Astrocyte (in vitro differentiated cells and primary cell): ENCODE data around the gene ANKH. TPM values are rescaled to one million over a fixed set of nuclear protein-coding genes. Genes with fewer than 3 reads are reported as not detected.

ENCODE experiments used
- DNase-seq: peaks from one replicate; pipeline ENCODE4 v3.0.0-alpha.2; 2010; ENCODE audit warnings: low read depth
- FAIRE-seq: peaks from 2 replicates; lab custom pipeline; 2011; peaks lifted over from hg19 to GRCh38; lab: Jason Lieb, UNC
- H2AFZ ChIP-seq: 2 replicates; pipeline ENCODE4 v1.6.0; 2012; ENCODE audit warnings: low read depth, low read length, inconsistent platforms
- H3K27ac ChIP-seq: 2 replicates; pipeline ENCODE4 v1.5.1; 2011; ENCODE audit warnings: low read depth, low read length, inconsistent platforms
- H3K27me3 ChIP-seq: 2 replicates; pipeline ENCODE4 v1.6.0; 2011; ENCODE audit warnings: low read length, inconsistent platforms; ENCODE audit not compliant: insufficient read depth
- H3K36me3 ChIP-seq: 2 replicates; pipeline ENCODE4 v1.5.1; 2011; ENCODE audit warnings: low read length, inconsistent platforms; ENCODE audit not compliant: insufficient read depth
- H3K4me1 ChIP-seq: 2 replicates; pipeline ENCODE4 v1.5.1; 2011; ENCODE audit warnings: low read length, inconsistent platforms; ENCODE audit not compliant: insufficient read depth
- H3K4me2 ChIP-seq: 2 replicates; pipeline ENCODE4 v1.6.0; 2012; ENCODE audit warnings: low read length, inconsistent platforms
- H3K4me3 ChIP-seq: 2 replicates; pipeline ENCODE4 v1.5.1; 2011; ENCODE audit warnings: low read depth, mild to moderate bottlenecking, low read length, inconsistent platforms; ENCODE audit not compliant: insufficient read depth
- H3K79me2 ChIP-seq: 2 replicates; pipeline ENCODE4 v1.6.0; 2012; ENCODE audit warnings: mild to moderate bottlenecking, low read length, inconsistent platforms; ENCODE audit not compliant: insufficient read depth
- H3K9ac ChIP-seq: 2 replicates; pipeline ENCODE4 v1.6.0; 2012; ENCODE audit warnings: mild to moderate bottlenecking, low read length, inconsistent platforms
- H3K9me3 ChIP-seq: 2 replicates; pipeline ENCODE4 v1.5.1; 2012; ENCODE audit warnings: low read depth, mild to moderate bottlenecking, low read length, inconsistent platforms; ENCODE audit not compliant: insufficient read depth
- H4K20me1 ChIP-seq: 2 replicates; pipeline ENCODE4 v1.6.0; 2012; ENCODE audit warnings: low read length, inconsistent platforms; ENCODE audit not compliant: insufficient read depth
- H3K27ac Mint-ChIP-seq: one replicate; pipeline ENCODE4 v1.8.0; 2021; ENCODE audit warnings: mild to moderate bottlenecking, mixed read lengths; ENCODE audit not compliant: unreplicated experiment
- H3K27me3 Mint-ChIP-seq: one replicate; pipeline ENCODE4 v1.8.0; 2021; ENCODE audit warnings: low read depth, mixed read lengths; ENCODE audit not compliant: unreplicated experiment
- H3K36me3 Mint-ChIP-seq: one replicate; pipeline ENCODE4 v1.8.0; 2021; ENCODE audit warnings: low read depth, mixed read lengths; ENCODE audit not compliant: unreplicated experiment
- H3K4me1 Mint-ChIP-seq: one replicate; pipeline ENCODE4 v1.8.0; 2021; ENCODE audit warnings: low read depth, mixed read lengths; ENCODE audit not compliant: unreplicated experiment
- H3K4me3 Mint-ChIP-seq: one replicate; pipeline ENCODE4 v1.8.0; 2021; ENCODE audit warnings: mild to moderate bottlenecking, moderate library complexity, mixed read lengths; ENCODE audit not compliant: unreplicated experiment
- H3K9me3 Mint-ChIP-seq: one replicate; pipeline ENCODE4 v1.8.0; 2021; ENCODE audit warnings: mild to moderate bottlenecking, mixed read lengths; ENCODE audit not compliant: unreplicated experiment
- CTCF ChIP-seq: IDR thresholded peaks from 2 replicates; pipeline ENCODE4 v1.5.1; 2011; ENCODE audit warnings: low read depth, mild to moderate bottlenecking, inconsistent platforms, low read length, moderate library complexity; ENCODE audit not compliant: insufficient read depth
- EZH2 ChIP-seq: IDR thresholded peaks from 2 replicates; pipeline ENCODE4 v1.6.1; 2012; ENCODE audit warnings: mild to moderate bottlenecking, low read length, inconsistent platforms; ENCODE audit not compliant: insufficient read depth
- total RNA-seq: library from RNA; stranded (reverse); gene quantifications from 2 replicates; pipeline ENCODE4 v1.2.1, GENCODE V29; 2021

The ANKH gene
- total RNA-seq, 1 donor from 2014 or later: 15.8 TPM

- H3K27me3 ChIP-seq: no peaks in the 10 kb centered on the region
- no peaks in the 10 kb centered on the region for H4K20me1 ChIP-seq
- no peak overlapping the region for H3K9ac ChIP-seq
- no peaks in the 10 kb centered on the region for H3K9me3 ChIP-seq
- peak overlapping the region; percentile 39 for H3K4me2 ChIP-seq
- H3K27ac Mint-ChIP-seq: no peak overlapping the region
- peaks cover 15% of the 10 kb centered on the region for H3K4me1 Mint-ChIP-seq
- no peak overlapping the region for H3K4me3 ChIP-seq
- peaks cover 4% of the 10 kb centered on the region for H3K27me3 Mint-ChIP-seq
- peaks cover 2% of the 10 kb centered on the region for H3K9me3 Mint-ChIP-seq
- H3K79me2 ChIP-seq: no peaks in the 10 kb centered on the region
- DNase-seq (no peak), FAIRE-seq (no peak)
- H3K36me3 ChIP-seq: no peaks in the 10 kb centered on the region
- TF ChIP-seq EZH2 (no peak), CTCF (no peak)
- peaks cover 3% of the 10 kb centered on the region for H3K36me3 Mint-ChIP-seq
- H3K4me1 ChIP-seq: peaks cover 14% of the 10 kb centered on the region
- H3K27ac ChIP-seq: no peak overlapping the region
- no peak overlapping the region for H3K4me3 Mint-ChIP-seq
- H2AFZ ChIP-seq: no peak overlapping the region
Measured at GRCh38 chr5:14816374-14816998, 55.1 kb downstream of the ANKH start.

- DNase-seq (no peak), FAIRE-seq (no peak)
- no peak overlapping the region for H3K9ac ChIP-seq
- H3K27ac ChIP-seq: no peak overlapping the region
- peaks cover 26% of the 10 kb centered on the region for H3K4me1 Mint-ChIP-seq
- no peaks in the 10 kb centered on the region for H3K9me3 ChIP-seq
- no peak overlapping the region for H3K4me3 ChIP-seq
- no peak overlapping the region for H3K4me2 ChIP-seq
- H3K27ac Mint-ChIP-seq: no peak overlapping the region
- H3K9me3 Mint-ChIP-seq: no peaks in the 10 kb centered on the region
- no peaks in the 10 kb centered on the region for H3K79me2 ChIP-seq
- H4K20me1 ChIP-seq: no peaks in the 10 kb centered on the region
- no peak for TF ChIP-seq CTCF
- TF ChIP-seq EZH2: no peak
- H3K4me1 ChIP-seq: peaks cover 31% of the 10 kb centered on the region
- peaks cover 1% of the 10 kb centered on the region for H3K36me3 Mint-ChIP-seq
- no peak overlapping the region for H3K4me3 Mint-ChIP-seq
- peaks cover 4% of the 10 kb centered on the region for H3K27me3 Mint-ChIP-seq
- no peaks in the 10 kb centered on the region for H3K36me3 ChIP-seq
- H3K27me3 ChIP-seq: no peaks in the 10 kb centered on the region
- H2AFZ ChIP-seq: no peak overlapping the region
Measured at GRCh38 chr5:14813747-14814146, 57.8 kb downstream of the ANKH start.

GRCh38 chr5:14812166-14812565 lies 59.4 kb downstream of the ANKH start:
- no peaks in the 10 kb centered on the region for H3K79me2 ChIP-seq
- DNase-seq: no peak
- H4K20me1 ChIP-seq: no peaks in the 10 kb centered on the region
- no peak overlapping the region for H3K27ac ChIP-seq
- no peaks in the 10 kb centered on the region for H3K27me3 ChIP-seq
- no peaks in the 10 kb centered on the region for H3K36me3 ChIP-seq
- TF ChIP-seq EZH2: no peak
- H3K9me3 ChIP-seq: no peaks in the 10 kb centered on the region
- no peaks in the 10 kb centered on the region for H3K9me3 Mint-ChIP-seq
- no peak for FAIRE-seq
- H2AFZ ChIP-seq: no peak overlapping the region
- H3K4me1 Mint-ChIP-seq: peaks cover 23% of the 10 kb centered on the region
- peaks cover 31% of the 10 kb centered on the region for H3K4me1 ChIP-seq
- no peak overlapping the region for H3K4me2 ChIP-seq
- H3K4me3 ChIP-seq: no peak overlapping the region
- H3K36me3 Mint-ChIP-seq: peaks cover 1% of the 10 kb centered on the region
- H3K4me3 Mint-ChIP-seq: no peak overlapping the region
- no peak overlapping the region for H3K27ac Mint-ChIP-seq
- H3K27me3 Mint-ChIP-seq: peaks cover 4% of the 10 kb centered on the region
- H3K9ac ChIP-seq: no peak overlapping the region
